ENCODE data around the gene HCN2.

- TF ChIP-seq CTCF (IDR thresholded peaks at IDR 0.05) (no peak), POLR2A (IDR thresholded peaks at IDR 0.05) (no peak)
These were observed 34.2 kb upstream of the HCN2 start for GRCh38 chr19:555474-555808.

Data from prostate gland (tissue), 2 donors.